HFF-Myc (cell line): ENCODE results near the gene SOX21.

Experiments used
- DNase-seq: peaks from one replicate; pipeline ENCODE4 v3.0.0-alpha.2; 2011; ENCODE audit warnings: low read depth; ENCODE audit errors: extremely low read depth
- H3K4me3 ChIP-seq: replicated peaks from 2 replicates; pipeline ENCODE4 v1.5.1; 2011; ENCODE audit warnings: low read depth, mild to moderate bottlenecking, control low read depth, low read length
- CTCF ChIP-seq: IDR thresholded peaks from 2 replicates; pipeline ENCODE4 v1.5.1; 2012; ENCODE audit warnings: mild to moderate bottlenecking, low read depth, low read length, control low read depth; ENCODE audit errors: missing control alignments

Gene SOX21

DNA sequence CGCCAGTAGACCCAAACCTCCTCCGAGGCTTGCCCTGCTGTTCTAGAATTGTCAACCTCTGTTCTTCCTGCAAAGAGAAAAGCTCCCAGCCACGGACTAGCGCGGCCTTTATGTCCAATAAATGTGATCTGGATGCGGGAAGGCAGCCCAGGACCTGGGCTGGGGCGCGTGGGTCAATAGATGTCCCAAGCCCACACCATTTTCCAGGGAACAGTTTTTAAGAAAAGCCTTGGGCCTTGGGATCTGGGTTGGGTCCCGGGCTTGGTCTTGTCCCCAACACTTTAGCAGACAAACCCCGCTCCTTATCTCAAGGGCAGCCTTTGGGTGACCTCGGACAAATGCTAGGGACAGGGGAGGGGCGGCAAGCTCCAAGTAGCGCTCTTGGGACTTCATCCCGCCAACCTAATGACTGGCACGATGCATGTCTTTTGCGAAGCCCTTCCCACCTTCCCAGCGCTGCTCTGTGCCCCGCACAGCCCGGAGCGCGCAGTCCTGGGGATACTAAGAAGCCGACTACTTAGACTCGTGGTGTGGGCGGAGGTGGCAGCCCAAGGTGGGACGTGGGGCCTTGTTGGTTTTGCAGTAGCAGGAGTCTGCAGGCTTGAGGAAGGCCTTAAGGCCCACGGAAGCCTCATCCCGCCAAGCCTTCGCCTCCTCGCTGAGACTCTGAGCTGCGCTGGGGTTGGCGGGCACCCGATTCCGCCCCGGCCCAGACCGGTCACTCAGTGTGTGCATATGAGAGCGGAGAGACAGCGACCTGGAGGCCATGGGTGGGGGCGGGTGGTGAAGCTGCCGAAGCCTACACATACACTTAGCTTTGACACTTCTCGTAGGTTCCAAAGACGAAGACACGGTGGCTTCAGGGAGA, 10.8 kb downstream of the SOX21 start:
- H3K4me3 ChIP-seq: no peak overlapping the region
- no peak for DNase-seq
- TF ChIP-seq CTCF: no peak

GRCh38 chr13:94700536-94700935, 11.8 kb downstream of the SOX21 start:
- H3K4me3 ChIP-seq: no peak overlapping the region
- DNase-seq: no peak
- no peak for TF ChIP-seq CTCF

DNA sequence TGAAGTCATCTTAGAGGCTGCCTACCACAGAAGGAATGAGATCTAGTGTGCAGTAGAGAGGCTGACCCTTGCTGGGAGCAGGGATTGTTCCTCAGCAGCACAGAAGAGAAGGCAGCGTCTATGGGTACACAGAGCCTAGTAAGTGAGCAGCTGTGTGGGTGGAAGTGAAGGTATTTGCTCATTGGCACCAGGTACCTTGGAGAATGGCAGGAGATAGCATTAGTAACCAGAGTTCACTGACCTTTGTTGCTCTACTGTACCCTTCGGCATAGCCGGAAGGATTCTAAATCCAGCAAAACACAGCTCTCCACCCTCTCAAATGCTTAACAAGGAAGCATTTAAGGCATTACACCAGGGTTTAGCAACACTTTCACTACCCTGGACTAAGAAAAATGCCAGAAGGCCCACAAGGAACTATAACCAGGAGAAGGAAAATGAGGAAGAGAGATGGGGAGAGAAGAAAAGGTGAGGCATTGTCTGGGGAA, 12.3 kb downstream of the SOX21 start:
- TF ChIP-seq CTCF: no peak
- DNase-seq: no peak
- no peak overlapping the region for H3K4me3 ChIP-seq

GRCh38 chr13:94696171-94696570, 16.2 kb downstream of the SOX21 start:
- no peak overlapping the region for H3K4me3 ChIP-seq
- TF ChIP-seq CTCF: no peak
- no peak for DNase-seq

- TF ChIP-seq CTCF: no peak
- DNase-seq: no peak
- H3K4me3 ChIP-seq: no peak overlapping the region
Measured at GRCh38 chr13:94692030-94692429, 20.3 kb downstream of the SOX21 start.

GRCh38 chr13:94683409-94683808, 28.9 kb downstream of the SOX21 start:
- no peak for TF ChIP-seq CTCF
- no peak overlapping the region for H3K4me3 ChIP-seq
- no peak for DNase-seq

DNA sequence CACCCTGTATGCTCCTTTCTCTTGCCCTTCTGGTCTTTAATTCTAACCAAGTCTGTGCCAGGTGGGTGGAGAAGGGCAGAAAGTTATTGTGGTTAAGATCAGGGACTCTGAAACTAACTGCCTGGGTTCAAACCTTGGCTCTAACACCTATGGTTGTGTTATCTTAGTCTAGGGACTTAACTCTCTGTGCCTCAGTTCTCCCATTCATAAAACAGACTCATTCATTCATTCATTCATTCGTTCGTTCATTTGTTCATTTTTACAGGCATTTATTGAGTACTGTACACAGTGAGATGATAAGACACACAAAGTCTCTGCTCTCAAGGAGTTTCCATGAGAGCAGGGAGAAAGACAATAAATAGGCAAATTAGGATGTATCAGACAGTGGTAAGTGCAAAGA, 30.1 kb downstream of the SOX21 start:
- DNase-seq: no peak
- no peak overlapping the region for H3K4me3 ChIP-seq
- TF ChIP-seq CTCF: no peak
